ENCODE data around the gene BUB1B. TPM values are rescaled to one million over a fixed set of nuclear protein-coding genes. Genes with fewer than 3 reads are reported as not detected.

The BUB1B gene
- total RNA-seq, 1 donor from 2014 or later = 1.3 TPM

- intact Hi-C loops (cut with DNase I) = no loop called here
- no peak for DNase-seq
Observed at GRCh38 chr15:40247406-40247971, 86.6 kb downstream of the BUB1B start.

GRCh38 chr15:40248006-40248783, 87.3 kb downstream of the BUB1B start:
- intact Hi-C loops (cut with DNase I) = no loop called here
- DNase-seq (no peak), ATAC-seq (ENCODE audit: poor library complexity) (no peak)

More at GRCh38 chr15:40247406-40247971, 86.6 kb downstream of the BUB1B start:
- ATAC-seq (ENCODE audit: poor library complexity) = no peak

- intact Hi-C loops (cut with DNase I) = no loop called here
- DNase-seq (peak; percentile 28), ATAC-seq (ENCODE audit: poor library complexity) (peak; percentile 36)
Observed at GRCh38 chr15:40249477-40250303, 88.8 kb downstream of the BUB1B start.

- ATAC-seq (ENCODE audit: poor library complexity) = no peak
- intact Hi-C loops (cut with DNase I) = no loop called here
- no peak for DNase-seq
Observed at GRCh38 chr15:40250304-40250656, 89.4 kb downstream of the BUB1B start.

GRCh38 chr15:40250771-40251483, 90.1 kb downstream of the BUB1B start:
- no peak for ATAC-seq (ENCODE audit: poor library complexity)

GRCh38 chr15:40251486-40252140, 90.7 kb downstream of the BUB1B start:
- intact Hi-C loops (cut with DNase I) = no loop called here
- DNase-seq = peak; percentile 64
- peak; percentile 62 for ATAC-seq (ENCODE audit: poor library complexity)

More at GRCh38 chr15:40250771-40251483, 90.1 kb downstream of the BUB1B start:
- peak; percentile 16 for DNase-seq
- intact Hi-C loops (cut with DNase I) = no loop called here

GRCh38 chr15:40252141-40252437, 91.2 kb downstream of the BUB1B start:
- ATAC-seq (ENCODE audit: poor library complexity) (peak; percentile 11), DNase-seq (peak; percentile 36)
- intact Hi-C loops (cut with DNase I) = no loop called here

- ATAC-seq (ENCODE audit: poor library complexity) (peak; percentile 73), DNase-seq (peak; percentile 65)
- intact Hi-C loops (cut with DNase I) = no loop called here
Observed at GRCh38 chr15:40252438-40253166, 91.7 kb downstream of the BUB1B start.

- no peak for ATAC-seq (ENCODE audit: poor library complexity)
- intact Hi-C loops (cut with DNase I) = no loop called here
- peak; percentile 40 for DNase-seq
Observed at GRCh38 chr15:40253167-40253790, 92.4 kb downstream of the BUB1B start.

- DNase-seq (peak; percentile 8), ATAC-seq (ENCODE audit: poor library complexity) (no peak)
- intact Hi-C loops (cut with DNase I) = no loop called here
Observed at GRCh38 chr15:40254452-40254851, 93.6 kb downstream of the BUB1B start.

- DNase-seq (peak; percentile 19), ATAC-seq (ENCODE audit: poor library complexity) (no peak)
- intact Hi-C loops (cut with DNase I) = no loop called here
Observed at GRCh38 chr15:40255033-40255432, 94.2 kb downstream of the BUB1B start.

- DNase-seq = no peak
Observed at GRCh38 chr15:40256638-40257235, 95.9 kb downstream of the BUB1B start.

GRCh38 chr15:40257656-40258450, 97.0 kb downstream of the BUB1B start:
- intact Hi-C loops (cut with DNase I) = no loop called here
- DNase-seq = no peak
- ATAC-seq (ENCODE audit: poor library complexity) = no peak

More at GRCh38 chr15:40256638-40257235, 95.9 kb downstream of the BUB1B start:
- no peak for ATAC-seq (ENCODE audit: poor library complexity)
- intact Hi-C loops (cut with DNase I) = no loop called here

- intact Hi-C loops (cut with DNase I) = no loop called here
- DNase-seq = no peak
- ATAC-seq (ENCODE audit: poor library complexity) = no peak
Observed at GRCh38 chr15:40258544-40258943, 97.7 kb downstream of the BUB1B start.

- DNase-seq = no peak
- intact Hi-C loops (cut with DNase I) = no loop called here
Observed at GRCh38 chr15:40259021-40259420, 98.2 kb downstream of the BUB1B start.

GRCh38 chr15:40263024-40263754, 102.3 kb downstream of the BUB1B start:
- ATAC-seq (ENCODE audit: poor library complexity) (no peak), DNase-seq (no peak)
- intact Hi-C loops (cut with DNase I) = no loop called here

More at GRCh38 chr15:40259021-40259420, 98.2 kb downstream of the BUB1B start:
- no peak for ATAC-seq (ENCODE audit: poor library complexity)

Data from Right ventricle myocardium superior (tissue), 1 donor.